Stomach (tissue), 9 donors: ENCODE results near the gene CEBPB. TPM values are rescaled to one million over a fixed set of nuclear protein-coding genes. Genes with fewer than 3 reads are reported as not detected.

Experiments
- DNase-seq, 2 donors: peaks; one replicate each; pipeline versions ENCODE4 v3.0.0 to v3.0.0-alpha.2; 2013 to 2019
- H3K27ac ChIP-seq, 5 donors: fragments of 200-600 bp in 4 of 5; sonication (generic) in 4 of 5; one replicate each; pipeline ENCODE4 v1.5.1; 2013 to 2019; ENCODE audit warnings: mild to moderate bottlenecking in 1 of 5, moderate library complexity in 1 of 5
- H3K27me3 ChIP-seq, 3 donors: fragments of 200-600 bp; sonication (generic); one replicate each; pipeline ENCODE4 v1.5.1; 2017 to 2019; ENCODE audit warnings: mixed run types in 1 of 3
- H3K36me3 ChIP-seq, 4 donors: fragments of 200-600 bp; sonication (generic); 1 replicate in 3 of 4; 2 replicates in 1 of 4; pipeline ENCODE4 v1.5.1; 2016 to 2019
- H3K4me1 ChIP-seq, 4 donors: fragments of 200-600 bp; sonication (generic); one replicate each; pipeline ENCODE4 v1.5.1; 2016 to 2019
- H3K4me3 ChIP-seq, 4 donors: fragments of 200-600 bp; sonication (generic) in 3 of 4; one replicate each; pipeline ENCODE4 v1.5.1; 2016 to 2019; ENCODE audit warnings: mild to moderate bottlenecking in 1 of 4
- H3K9me3 ChIP-seq, 4 donors: fragments of 200-600 bp; sonication (generic); one replicate each; pipeline ENCODE4 v1.5.1; 2016 to 2019
- CTCF ChIP-seq, 7 experiments: fragments of 450-650 bp in 4 of 7; fragments of 200-600 bp in 3 of 7; sonication (generic) in 3 of 7; IDR thresholded peaks; one replicate each; pipeline ENCODE4 v1.5.1; 2016 to 2019; ENCODE audit warnings: antibody characterized with exemption in 7 of 7, control low read depth in 2 of 7, mild to moderate bottlenecking in 1 of 7
- EP300 ChIP-seq: sonication (generic); formaldehyde crosslinking; IDR thresholded peaks from one replicate; pipeline ENCODE4 v1.6.1; 2017; ENCODE audit warnings: antibody characterized with exemption
- POLR2A ChIP-seq, 4 donors: fragments of 450-650 bp; IDR thresholded peaks; one replicate each; pipeline ENCODE4 v1.6.1; 2016; ENCODE audit warnings: antibody characterized with exemption in 4 of 4, control low read depth in 2 of 4, mild to moderate bottlenecking in 1 of 4, moderate library complexity in 1 of 4
- POLR2AphosphoS5 ChIP-seq, 3 donors: sonication (generic); formaldehyde crosslinking; IDR thresholded peaks; one replicate each; pipeline ENCODE4 v1.6.1; 2016; ENCODE audit warnings: antibody characterized with exemption in 3 of 3
- WGBS, 5 donors: extraction: QIAGEN DNeasy Blood & Tissue Kit in 3 of 5; methylation state at CpG; one replicate each; pipeline versions ENCODE4 v1.1.5 to v1.1.7; 2013 to 2018; 5-methylcytosine and 5-hydroxymethylcytosine counted together
- intact Hi-C: fragments of 100-400 bp; cut with DNase I; formaldehyde crosslinking; loops from one replicate; pipeline ENCODE4 v1.15.1; 2023; ENCODE audit warnings: low total_unique reads
- polyA plus RNA-seq, 3 donors: library from polyadenylated mRNA; stranded (reverse); fragments of 200-250 nt; gene quantifications; one replicate each; pipeline ENCODE4 v1.2.3, GENCODE V29; 2013
- total RNA-seq, 5 donors: library from RNA; depleted of rRNA; stranded (reverse); fragments of >200 nt; gene quantifications; one replicate each; pipeline versions ENCODE4 v1.1.0 to v1.2.3, GENCODE V29; 2014 to 2016
- donor health status: healthy with polysubstance abuse.
- donor health status: Bipolar disorder and iron deficiency.
- donor health status: healthy.

CEBPB gene
- total and polyA plus RNA-seq, 8 donors: 21.1 to 200 (median 36.5) TPM

- WGBS, 5 donors: 74 to 83% (median 81%) methylated on average over 6 to 12 of the region's 12 CpGs
- intact Hi-C loops: no loop called here
- H3K36me3 ChIP-seq: no peaks in the 10 kb centered on the region
Measured at GRCh38 chr20:50234288-50234687, 43.7 kb downstream of the CEBPB start.

GRCh38 chr20:50237349-50237748, 46.7 kb downstream of the CEBPB start:
- DNase-seq: peak in 1 of 2 donors; percentile 48
- peaks cover 0 to 6% (median 0%) of the 10 kb centered on the region in 4 donors for H3K4me1 ChIP-seq
- H3K4me3 ChIP-seq: no peak overlapping the region
- no peak overlapping the region for H3K27ac ChIP-seq
- no peaks in the 10 kb centered on the region for H3K27me3 ChIP-seq
- H3K9me3 ChIP-seq: no peaks in the 10 kb centered on the region
- intact Hi-C loops: no loop called here
- WGBS, 5 donors: 38 to 63% (median 44%) methylated on average over 3 to 4 of the region's 4 CpGs
- H3K36me3 ChIP-seq: no peaks in the 10 kb centered on the region
- no peak for TF ChIP-seq POLR2AphosphoS5 (IDR thresholded peaks at IDR 0.05)
- no peak for TF ChIP-seq CTCF (IDR thresholded peaks at IDR 0.05)

More at GRCh38 chr20:50234288-50234687, 43.7 kb downstream of the CEBPB start:
- no peak overlapping the region for H3K27ac ChIP-seq
- no peak for DNase-seq
- H3K27me3 ChIP-seq: no peaks in the 10 kb centered on the region
- no peak for TF ChIP-seq EP300
- no peak for TF ChIP-seq CTCF (IDR thresholded peaks at IDR 0.05)
- no peaks in the 10 kb centered on the region for H3K9me3 ChIP-seq
- no peak overlapping the region for H3K4me3 ChIP-seq
- H3K4me1 ChIP-seq: peaks cover 0 to 10% (median 0%) of the 10 kb centered on the region in 4 donors

DNA sequence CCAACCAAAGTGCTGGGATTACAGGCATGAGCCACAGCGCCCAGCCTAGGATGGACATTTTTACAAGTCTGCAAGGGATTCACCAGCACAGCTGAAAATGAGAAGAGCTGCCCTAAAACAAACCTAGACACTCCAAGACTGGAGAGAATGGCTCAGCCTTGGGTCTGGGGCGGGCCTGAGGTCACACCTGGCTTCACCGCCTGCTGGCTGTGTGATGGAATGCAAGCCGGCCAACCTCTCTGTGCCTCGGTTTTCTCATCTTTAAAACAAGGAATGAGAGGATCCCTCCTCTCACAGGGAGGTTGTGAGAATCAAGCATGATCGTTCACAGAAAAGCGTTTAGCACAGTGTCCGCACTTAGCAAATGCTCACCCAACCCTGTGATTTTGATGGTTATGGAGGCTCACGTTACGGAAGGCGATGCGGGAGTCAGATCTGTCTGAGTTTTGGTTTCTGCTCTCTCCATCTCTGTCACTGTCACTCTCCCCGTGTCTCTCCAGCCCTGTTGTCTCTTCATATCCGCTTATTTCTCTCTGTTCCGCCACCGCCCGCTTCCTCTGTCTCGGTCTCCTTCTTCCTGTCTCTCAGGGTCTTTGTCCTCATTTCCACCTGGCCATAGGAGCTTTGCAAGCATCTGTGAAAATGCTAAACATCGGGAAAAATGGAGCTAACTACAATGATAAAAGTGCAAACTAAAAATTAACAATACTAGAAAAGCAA, 47.6 kb downstream of the CEBPB start:
- intact Hi-C loops: no loop called here
- H3K4me1 ChIP-seq: peaks cover 6 to 13% (median 7%) of the 10 kb centered on the region in 4 donors
- no peak overlapping the region for H3K27ac ChIP-seq
- H3K27me3 ChIP-seq: no peaks in the 10 kb centered on the region
- H3K36me3 ChIP-seq: no peaks in the 10 kb centered on the region
- no peak for TF ChIP-seq POLR2AphosphoS5 (IDR thresholded peaks at IDR 0.05)
- TF ChIP-seq POLR2A (IDR thresholded peaks at IDR 0.05): no peak
- no peak for TF ChIP-seq CTCF (IDR thresholded peaks at IDR 0.05)
- H3K4me3 ChIP-seq: no peak overlapping the region
- WGBS, 5 donors: 85 to 91% (median 89%) methylated on average over 19 of the region's 19 CpGs
- no peaks in the 10 kb centered on the region for H3K9me3 ChIP-seq
- no peak for DNase-seq

- no peaks in the 10 kb centered on the region for H3K36me3 ChIP-seq
- peaks cover 9 to 26% (median 15%) of the 10 kb centered on the region in 4 donors for H3K4me1 ChIP-seq
- WGBS, 5 donors: 55 to 75% (median 60%) methylated on average over 9 of the region's 9 CpGs
- intact Hi-C loops: no loop called here
- no peaks in the 10 kb centered on the region for H3K27me3 ChIP-seq
- no peaks in the 10 kb centered on the region for H3K9me3 ChIP-seq
- no peak overlapping the region for H3K27ac ChIP-seq
- no peak overlapping the region for H3K4me3 ChIP-seq
- TF ChIP-seq CTCF (IDR thresholded peaks at IDR 0.05) (no peak), EP300 (no peak)
- DNase-seq: no peak
Measured at GRCh38 chr20:50240092-50240491, 49.5 kb downstream of the CEBPB start.
